Ovary (tissue), 3 donors: ENCODE measurements around the gene GINS3.

ENCODE experiments used
- EP300 ChIP-seq: sonication (generic); formaldehyde crosslinking; IDR thresholded peaks from one replicate; pipeline ENCODE4 v1.6.1; 2017; ENCODE audit warnings: antibody characterized with exemption
- POLR2A ChIP-seq: fragments of 450-650 bp; IDR thresholded peaks from one replicate; pipeline ENCODE4 v1.6.1; 2017; ENCODE audit warnings: antibody characterized with exemption, mild to moderate bottlenecking, moderate library complexity
- TF ChIP-seq, protein P1 (sequence below), 3 donors: fragments of 450-650 bp in 2 of 3; fragments of 200-600 bp in 1 of 3; IDR thresholded peaks; one replicate each; pipeline versions ENCODE4 v1.5.1 to v1.8.0; 2016 to 2022; ENCODE audit warnings: antibody characterized with exemption in 3 of 3, mild to moderate bottlenecking in 1 of 3
- donor health status: DM: no; HTN: no; CAD: no.

DNA sequence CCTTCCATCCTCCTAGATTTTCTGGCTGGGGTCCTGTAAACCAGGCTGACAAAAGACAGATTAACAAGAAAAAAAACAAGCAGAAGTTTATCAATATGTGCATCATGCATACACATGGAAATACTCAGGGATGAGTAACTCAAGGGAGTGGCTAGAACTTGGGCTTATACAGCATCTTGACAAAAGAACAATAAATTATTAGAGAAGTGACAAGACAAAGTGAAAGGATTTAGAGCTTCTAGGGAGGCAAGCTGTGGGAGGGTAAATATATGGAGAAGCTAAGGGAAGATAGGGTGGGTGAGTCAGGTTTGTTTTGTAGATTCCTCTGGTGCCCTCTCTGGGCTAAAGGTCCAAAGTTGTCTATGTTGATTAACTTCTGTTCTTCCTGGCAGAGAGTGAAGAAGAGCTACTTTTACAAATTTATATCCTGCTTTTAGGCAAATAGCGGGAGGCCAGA, 59.7 kb downstream of the GINS3 start:
- TF ChIP-seq, protein P1, sequence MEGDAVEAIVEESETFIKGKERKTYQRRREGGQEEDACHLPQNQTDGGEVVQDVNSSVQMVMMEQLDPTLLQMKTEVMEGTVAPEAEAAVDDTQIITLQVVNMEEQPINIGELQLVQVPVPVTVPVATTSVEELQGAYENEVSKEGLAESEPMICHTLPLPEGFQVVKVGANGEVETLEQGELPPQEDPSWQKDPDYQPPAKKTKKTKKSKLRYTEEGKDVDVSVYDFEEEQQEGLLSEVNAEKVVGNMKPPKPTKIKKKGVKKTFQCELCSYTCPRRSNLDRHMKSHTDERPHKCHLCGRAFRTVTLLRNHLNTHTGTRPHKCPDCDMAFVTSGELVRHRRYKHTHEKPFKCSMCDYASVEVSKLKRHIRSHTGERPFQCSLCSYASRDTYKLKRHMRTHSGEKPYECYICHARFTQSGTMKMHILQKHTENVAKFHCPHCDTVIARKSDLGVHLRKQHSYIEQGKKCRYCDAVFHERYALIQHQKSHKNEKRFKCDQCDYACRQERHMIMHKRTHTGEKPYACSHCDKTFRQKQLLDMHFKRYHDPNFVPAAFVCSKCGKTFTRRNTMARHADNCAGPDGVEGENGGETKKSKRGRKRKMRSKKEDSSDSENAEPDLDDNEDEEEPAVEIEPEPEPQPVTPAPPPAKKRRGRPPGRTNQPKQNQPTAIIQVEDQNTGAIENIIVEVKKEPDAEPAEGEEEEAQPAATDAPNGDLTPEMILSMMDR (IDR thresholded peaks at IDR 0.05) = no peak
- TF ChIP-seq POLR2A = no peak
- no peak for TF ChIP-seq EP300
